HG03565 (cell line): Measurements from ENCODE around the gene NIM1K.
"Not testable (repeated sequence)": the region's sequence is repeated elsewhere in the genome, so short reads cannot be mapped to it uniquely, and the experiment has no call there.

Experiments used
- ATAC-seq: cut with Tn5 transposase; IDR thresholded peaks from one replicate; pipeline ENCODE4 v1.9.1; 2021; ENCODE audit warnings: mild to moderate bottlenecking, moderate library complexity; ENCODE audit not compliant: unreplicated experiment

NIM1K gene

GRCh38 chr5:43312076-43312661 lies 120.1 kb downstream of the NIM1K start:
- ATAC-seq, result no peak

- ATAC-seq, result no peak
These were observed 120.6 kb downstream of the NIM1K start for GRCh38 chr5:43312699-43313034.

GRCh38 chr5:43313035-43313853 lies 121.2 kb downstream of the NIM1K start, which contains the start of gene HMGCS1:
TSS of gene HMGCS1 (minus strand) at chr5:43313412. CDS start at chr5:43298965, 14,447 bp downstream.
- ATAC-seq, result peak; percentile 90

GRCh38 chr5:43313854-43314457 lies 121.9 kb downstream of the NIM1K start:
- no peak for ATAC-seq

GRCh38 chr5:43314724-43315123 lies 122.7 kb downstream of the NIM1K start:
- ATAC-seq, result no peak

- no peak for ATAC-seq
These were observed 123.2 kb downstream of the NIM1K start for GRCh38 chr5:43315263-43315662.

GRCh38 chr5:43315682-43316081 lies 123.7 kb downstream of the NIM1K start:
- no peak for ATAC-seq

- ATAC-seq, result no peak
These were observed 124.4 kb downstream of the NIM1K start for GRCh38 chr5:43316421-43316820.

GRCh38 chr5:43320846-43321245 lies 128.8 kb downstream of the NIM1K start:
- no peak for ATAC-seq

GRCh38 chr5:43323488-43323887 lies 131.5 kb downstream of the NIM1K start:
- ATAC-seq, result not testable (repeated sequence)

- not testable (repeated sequence) for ATAC-seq
These were observed 133.6 kb downstream of the NIM1K start for GRCh38 chr5:43325624-43326023.
